Naive thymus-derived CD8-positive, alpha-beta T cell (primary cell): ENCODE data around the gene SLC7A10. TPM values are rescaled to one million over a fixed set of nuclear protein-coding genes. Genes with fewer than 3 reads are reported as not detected.

ENCODE experiments used
- ATAC-seq, 2 donors: fragments of 150-1000 bp; cut with Tn5 transposase in 1 of 2; sonication (Bioruptor Pico), chemical (Tn5 transposase) in 1 of 2; 1 replicate in 1 of 2; 2 replicates in 1 of 2; pipeline ENCODE4 v1.10.0; 2021; ENCODE audit warnings: mild to moderate bottlenecking in 2 of 2, moderate library complexity in 2 of 2
- POLR2A ChIA-PET: fragments of 350-600 bp; sonication (Branson Sonifier 250); formaldehyde crosslinking; loops from one replicate; lab custom pipeline; 2021; ENCODE audit warnings: antibody characterized with exemption; lab: Charles Lee
- DNase-seq, 10 donors: peaks; one replicate each; pipeline versions ENCODE4 v3.0.0 to v3.0.0-alpha.2; 2020 to 2022
- H3K27ac Mint-ChIP-seq, 10 donors: one replicate each; pipeline ENCODE4 v1.8.0; 2020 to 2022; ENCODE audit warnings: mild to moderate bottlenecking in 10 of 10, mixed read lengths in 10 of 10, moderate library complexity in 4 of 10, inconsistent platforms in 1 of 10
- H3K27me3 Mint-ChIP-seq, 5 donors: one replicate each; pipeline ENCODE4 v1.8.0; 2021 to 2022; ENCODE audit warnings: mixed read lengths in 5 of 5
- H3K36me3 Mint-ChIP-seq, 3 donors: one replicate each; pipeline ENCODE4 v1.8.0; 2020 to 2022; ENCODE audit warnings: mixed read lengths in 3 of 3, mild to moderate bottlenecking in 2 of 3, inconsistent platforms in 1 of 3
- H3K4me1 Mint-ChIP-seq, 4 donors: one replicate each; pipeline ENCODE4 v1.8.0; 2021 to 2022; ENCODE audit warnings: mixed read lengths in 4 of 4
- H3K4me3 Mint-ChIP-seq, 10 donors: one replicate each; pipeline ENCODE4 v1.8.0; 2020 to 2022; ENCODE audit warnings: mild to moderate bottlenecking in 10 of 10, mixed read lengths in 10 of 10, moderate library complexity in 6 of 10, inconsistent platforms in 1 of 10
- H3K9me3 Mint-ChIP-seq, 9 donors: one replicate each; pipeline ENCODE4 v1.8.0; 2020 to 2022; ENCODE audit warnings: mixed read lengths in 9 of 9, mild to moderate bottlenecking in 3 of 9, inconsistent platforms in 1 of 9, moderate library complexity in 1 of 9
- polyA plus RNA-seq, 3 donors: library from polyadenylated mRNA; unstranded; fragments of 300-500 nt; fragmentation: Illumina TruSeq; gene quantifications; one replicate each; pipeline ENCODE4 v1.2.3, GENCODE V29; 2021
- total RNA-seq, 8 experiments: library from RNA in 2 of 8; stranded (reverse) in 2 of 8; gene quantifications; one replicate each; pipeline ENCODE4 v1.2.3 and lab custom pipeline; 2021 to 2026

The SLC7A10 gene
- total and polyA plus RNA-seq, 5 experiments from 2014 or later: not detected

- no peak for ATAC-seq
- DNase-seq: no peak
- POLR2A ChIA-PET: no interaction called here
- H3K4me1 Mint-ChIP-seq: no peaks in the 10 kb centered on the region
- peaks cover 0 to 20% (median 5%) of the 10 kb centered on the region in 5 donors for H3K27me3 Mint-ChIP-seq
- no peak overlapping the region for H3K4me3 Mint-ChIP-seq
- H3K9me3 Mint-ChIP-seq: no peaks in the 10 kb centered on the region
- H3K36me3 Mint-ChIP-seq: no peaks in the 10 kb centered on the region
- H3K27ac Mint-ChIP-seq: no peak overlapping the region
These were observed 26.0 kb upstream of the SLC7A10 start for GRCh38 chr19:33251526-33252090.

GRCh38 chr19:33251076-33251475 is 25.4 kb upstream of the SLC7A10 start:
- no peak overlapping the region for H3K27ac Mint-ChIP-seq
- H3K9me3 Mint-ChIP-seq: no peaks in the 10 kb centered on the region

GRCh38 chr19:33250500-33250899 is 24.9 kb upstream of the SLC7A10 start:
- Mint-ChIP-seq H3K27ac (no peak overlapping the region), H3K36me3 (peaks cover 0 to 3% (median 0%) of the 10 kb centered on the region in 3 donors), H3K4me3 (no peak overlapping the region), H3K9me3 (peaks cover 0 to 3% (median 0%) of the 10 kb centered on the region in 9 donors), H3K4me1 (no peaks in the 10 kb centered on the region), H3K27me3 (peaks cover 0 to 8% (median 5%) of the 10 kb centered on the region in 5 donors)
- DNase-seq: no peak
- no peak for ATAC-seq
- POLR2A ChIA-PET: no interaction called here

More at GRCh38 chr19:33251076-33251475, 25.4 kb upstream of the SLC7A10 start:
- Mint-ChIP-seq H3K27me3 (peaks cover 0 to 14% (median 5%) of the 10 kb centered on the region in 5 donors), H3K4me3 (no peak overlapping the region), H3K4me1 (no peaks in the 10 kb centered on the region), H3K36me3 (no peaks in the 10 kb centered on the region)
- POLR2A ChIA-PET: no interaction called here
- DNase-seq (no peak), ATAC-seq (no peak)

GRCh38 chr19:33249740-33250366 is 24.2 kb upstream of the SLC7A10 start:
- ATAC-seq (no peak), DNase-seq (no peak)
- no peak overlapping the region for H3K27ac Mint-ChIP-seq
- no peak overlapping the region for H3K4me3 Mint-ChIP-seq
- peaks cover 0 to 6% (median under 1%) of the 10 kb centered on the region in 5 donors for H3K27me3 Mint-ChIP-seq
- POLR2A ChIA-PET: no interaction called here
- peaks cover 0 to 5% (median 0%) of the 10 kb centered on the region in 3 donors for H3K36me3 Mint-ChIP-seq
- peaks cover 0 to 3% (median 0%) of the 10 kb centered on the region in 9 donors for H3K9me3 Mint-ChIP-seq
- no peaks in the 10 kb centered on the region for H3K4me1 Mint-ChIP-seq

- POLR2A ChIA-PET: no interaction called here
- peak in 1 of 2 donors; percentile 17 for ATAC-seq
- Mint-ChIP-seq H3K9me3 (peaks cover 0 to 3% (median 0%) of the 10 kb centered on the region in 9 donors), H3K4me3 (no peak overlapping the region), H3K27ac (no peak overlapping the region), H3K4me1 (no peaks in the 10 kb centered on the region), H3K36me3 (peaks cover 0 to 5% (median 0%) of the 10 kb centered on the region in 3 donors), H3K27me3 (peaks cover 0 to 9% (median 0%) of the 10 kb centered on the region in 5 donors)
- DNase-seq: no peak
These were observed 23.4 kb upstream of the SLC7A10 start for GRCh38 chr19:33248954-33249613.

- no peak for ATAC-seq
- H3K4me3 Mint-ChIP-seq: no peak overlapping the region
- H3K36me3 Mint-ChIP-seq: peaks cover 0 to 5% (median 0%) of the 10 kb centered on the region in 3 donors
- POLR2A ChIA-PET: no interaction called here
- no peaks in the 10 kb centered on the region for H3K4me1 Mint-ChIP-seq
- no peak overlapping the region for H3K27ac Mint-ChIP-seq
- peaks cover 0 to 10% (median 0%) of the 10 kb centered on the region in 5 donors for H3K27me3 Mint-ChIP-seq
- no peak for DNase-seq
- H3K9me3 Mint-ChIP-seq: peaks cover 0 to 4% (median 0%) of the 10 kb centered on the region in 9 donors
These were observed 22.9 kb upstream of the SLC7A10 start for GRCh38 chr19:33248553-33248953.

DNA sequence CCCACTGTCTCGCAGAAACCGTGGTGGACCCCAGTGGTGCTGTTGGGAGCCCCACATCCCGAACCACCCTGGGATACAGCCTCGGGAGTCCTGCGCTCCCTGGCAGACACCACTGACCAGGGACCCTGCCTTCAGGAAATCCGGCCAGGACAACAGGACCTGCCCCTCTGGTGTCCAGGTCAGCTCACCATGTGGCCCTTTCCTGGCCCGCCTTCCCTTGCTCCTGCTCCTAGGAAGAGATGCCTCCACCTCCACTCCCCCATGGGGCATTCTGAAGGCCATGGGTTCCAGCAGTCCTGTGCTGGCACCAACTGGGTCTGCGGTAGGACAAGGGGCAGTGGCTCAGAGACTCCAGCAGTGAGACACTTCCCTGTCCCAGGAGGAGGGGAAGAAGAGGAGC is 22.5 kb upstream of the SLC7A10 start:
- DNase-seq (no peak), ATAC-seq (no peak)
- H3K36me3 Mint-ChIP-seq: peaks cover 0 to 5% (median 0%) of the 10 kb centered on the region in 3 donors
- H3K9me3 Mint-ChIP-seq: peaks cover 0 to 6% (median 0%) of the 10 kb centered on the region in 9 donors
- H3K4me3 Mint-ChIP-seq: peak overlapping the region in 1 of 10 donors; percentile 21
- H3K27me3 Mint-ChIP-seq: peaks cover 0 to 7% (median 0%) of the 10 kb centered on the region in 5 donors
- no peak overlapping the region for H3K27ac Mint-ChIP-seq
- H3K4me1 Mint-ChIP-seq: no peaks in the 10 kb centered on the region
- POLR2A ChIA-PET: no interaction called here

- POLR2A ChIA-PET: no interaction called here
- H3K4me1 Mint-ChIP-seq: peaks cover 0 to 2% (median 0%) of the 10 kb centered on the region in 4 donors
- no peak overlapping the region for H3K27ac Mint-ChIP-seq
- DNase-seq: no peak
- peaks cover 0 to 7% (median 3%) of the 10 kb centered on the region in 5 donors for H3K27me3 Mint-ChIP-seq
- H3K4me3 Mint-ChIP-seq: no peak overlapping the region
- peaks cover 0 to 6% (median 0%) of the 10 kb centered on the region in 9 donors for H3K9me3 Mint-ChIP-seq
- peaks cover 0 to 5% (median 0%) of the 10 kb centered on the region in 3 donors for H3K36me3 Mint-ChIP-seq
- ATAC-seq: no peak
These were observed 21.8 kb upstream of the SLC7A10 start for GRCh38 chr19:33247441-33247819.

- Mint-ChIP-seq H3K27ac (no peak overlapping the region), H3K9me3 (peaks cover 0 to 6% (median 0%) of the 10 kb centered on the region in 9 donors), H3K4me3 (no peak overlapping the region), H3K36me3 (peaks cover 0 to 5% (median 0%) of the 10 kb centered on the region in 3 donors), H3K4me1 (peaks cover 0 to 2% (median 0%) of the 10 kb centered on the region in 4 donors), H3K27me3 (peaks cover 0 to 7% (median 3%) of the 10 kb centered on the region in 5 donors)
- peak in 1 of 10 donors; percentile 36 for DNase-seq
- POLR2A ChIA-PET: no interaction called here
- no peak for ATAC-seq
These were observed 21.2 kb upstream of the SLC7A10 start for GRCh38 chr19:33246709-33247440.

- H3K4me1 Mint-ChIP-seq: peaks cover 0 to 2% (median 0%) of the 10 kb centered on the region in 4 donors
- POLR2A ChIA-PET: no interaction called here
- peaks cover 0 to 6% (median 0%) of the 10 kb centered on the region in 9 donors for H3K9me3 Mint-ChIP-seq
- ATAC-seq: no peak
- H3K4me3 Mint-ChIP-seq: no peak overlapping the region
- peaks cover 0 to 5% (median 0%) of the 10 kb centered on the region in 3 donors for H3K36me3 Mint-ChIP-seq
- H3K27ac Mint-ChIP-seq: no peak overlapping the region
- H3K27me3 Mint-ChIP-seq: peaks cover 0 to 7% (median 3%) of the 10 kb centered on the region in 5 donors
- no peak for DNase-seq
These were observed 20.5 kb upstream of the SLC7A10 start for GRCh38 chr19:33245948-33246708.

- Mint-ChIP-seq H3K4me1 (peaks cover 0 to 4% (median 0%) of the 10 kb centered on the region in 4 donors), H3K4me3 (no peak overlapping the region), H3K27me3 (peaks cover 0 to 7% (median 3%) of the 10 kb centered on the region in 5 donors), H3K27ac (no peak overlapping the region), H3K36me3 (peaks cover 0 to 5% (median 0%) of the 10 kb centered on the region in 3 donors), H3K9me3 (peaks cover 0 to 6% (median 0%) of the 10 kb centered on the region in 9 donors)
- no peak for DNase-seq
- no peak for ATAC-seq
- POLR2A ChIA-PET: no interaction called here
These were observed 17.3 kb upstream of the SLC7A10 start for GRCh38 chr19:33242911-33243310.

DNA sequence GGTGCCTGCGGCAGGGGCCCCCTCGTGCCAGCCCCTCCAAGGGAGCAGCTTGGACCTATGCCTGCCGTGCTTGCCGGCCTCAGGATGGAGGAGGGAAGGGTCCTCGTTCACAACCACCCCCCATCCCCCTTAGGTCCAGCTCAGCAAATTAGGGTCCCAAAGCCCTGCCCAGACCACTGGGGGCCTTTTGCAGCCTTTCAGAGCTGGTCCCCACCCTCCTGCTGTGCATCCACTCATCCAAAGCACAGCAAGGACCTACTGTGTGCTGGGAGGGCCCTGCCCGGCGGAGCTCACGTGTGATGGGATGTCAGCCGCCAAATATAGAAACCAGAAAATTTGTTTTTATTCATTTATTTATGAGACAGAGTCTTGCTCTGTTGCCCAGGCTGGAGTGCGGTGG is 16.5 kb upstream of the SLC7A10 start:
- ATAC-seq (no peak), DNase-seq (no peak)
- Mint-ChIP-seq H3K4me3 (no peak overlapping the region), H3K27me3 (peaks cover 0 to 7% (median 3%) of the 10 kb centered on the region in 5 donors), H3K36me3 (peaks cover 0 to 5% (median 0%) of the 10 kb centered on the region in 3 donors), H3K9me3 (peaks cover 0 to 6% (median 0%) of the 10 kb centered on the region in 9 donors), H3K27ac (no peak overlapping the region), H3K4me1 (peaks cover 0 to 4% (median 0%) of the 10 kb centered on the region in 4 donors)
- POLR2A ChIA-PET: no interaction called here
